Neural progenitor cell (in vitro differentiated cells): ENCODE results near the gene GABRE. TPM values are rescaled to one million over a fixed set of nuclear protein-coding genes. Genes with fewer than 3 reads are reported as not detected.

Experiments
- DNase-seq: peaks from one replicate; pipeline ENCODE4 v3.0.0-alpha.2; 2016; ENCODE audit warnings: low spot score
- H2AFZ ChIP-seq: fragments of 200-600 bp; sonication (generic); replicated peaks from 2 replicates; pipeline ENCODE4 v1.6.1; 2016; ENCODE audit warnings: antibody characterized with exemption
- H3F3A ChIP-seq: fragments of 200-600 bp; sonication (generic); 2 replicates; pipeline ENCODE4 v1.6.1; 2016; ENCODE audit warnings: antibody characterized with exemption, low read depth
- H3K27ac ChIP-seq: fragments of 200-600 bp; sonication (generic); 2 replicates; pipeline ENCODE4 v1.5.1; 2016; ENCODE audit warnings: mild to moderate bottlenecking
- H3K27me3 ChIP-seq: fragments of 200-600 bp; sonication (generic); 2 replicates; pipeline ENCODE4 v1.6.1; 2016; ENCODE audit warnings: mild to moderate bottlenecking, moderate library complexity
- H3K36me3 ChIP-seq: fragments of 200-600 bp; sonication (generic); 2 replicates; pipeline ENCODE4 v1.5.1; 2016
- H3K4me1 ChIP-seq: fragments of 200-600 bp; sonication (generic); 2 replicates; pipeline ENCODE4 v1.6.1; 2016; ENCODE audit warnings: mixed run types
- H3K4me2 ChIP-seq: fragments of 200-600 bp; sonication (generic); 2 replicates; pipeline ENCODE4 v1.6.1; 2016
- H3K4me3 ChIP-seq: fragments of 200-600 bp; sonication (generic); 2 replicates; pipeline ENCODE4 v1.5.1; 2016
- H3K79me2 ChIP-seq: fragments of 200-600 bp; sonication (generic); 2 replicates; pipeline ENCODE4 v1.6.1; 2016; ENCODE audit warnings: low read depth
- H3K9ac ChIP-seq: fragments of 200-600 bp; sonication (generic); 2 replicates; pipeline ENCODE4 v1.6.1; 2016
- H3K9me3 ChIP-seq: fragments of 200-600 bp; sonication (generic); 2 replicates; pipeline ENCODE4 v1.5.1; 2016; ENCODE audit warnings: low read depth
- H4K20me1 ChIP-seq: fragments of 200-600 bp; sonication (generic); 2 replicates; pipeline ENCODE4 v1.6.1; 2016; ENCODE audit warnings: low read depth
- H3K27ac Mint-ChIP-seq: 3 replicates; pipeline ENCODE4 v1.8.0; 2021; ENCODE audit warnings: mixed read lengths
- H3K27me3 Mint-ChIP-seq: 2 replicates; pipeline ENCODE4 v1.8.0; 2022; ENCODE audit warnings: low read depth, mild to moderate bottlenecking, inconsistent platforms, moderate library complexity, mixed read lengths; ENCODE audit not compliant: insufficient read depth
- H3K36me3 Mint-ChIP-seq: 3 replicates; pipeline ENCODE4 v1.8.0; 2021; ENCODE audit warnings: mixed read lengths
- H3K4me1 Mint-ChIP-seq: 3 replicates; pipeline ENCODE4 v1.8.0; 2021; ENCODE audit warnings: mixed read lengths
- H3K4me3 Mint-ChIP-seq: 3 replicates; pipeline ENCODE4 v1.8.0; 2021; ENCODE audit warnings: mild to moderate bottlenecking, moderate library complexity, mixed read lengths
- H3K9me3 Mint-ChIP-seq: 3 replicates; pipeline ENCODE4 v1.8.0; 2020; ENCODE audit warnings: mixed read lengths
- EZH2 ChIP-seq: fragments of 200-600 bp; sonication (generic); IDR thresholded peaks from 2 replicates; pipeline ENCODE4 v1.6.1; 2017; ENCODE audit warnings: antibody characterized with exemption, mild to moderate bottlenecking, moderate library complexity
- EZH2phosphoT487 ChIP-seq: fragments of 200-600 bp; sonication (generic); IDR thresholded peaks from 2 replicates; pipeline ENCODE4 v1.6.1; 2017; ENCODE audit warnings: antibody characterized with exemption
- total RNA-seq: library from RNA; depleted of rRNA; stranded (reverse); fragments of >200 nt; gene quantifications from 2 replicates; pipeline ENCODE4 v1.2.3, GENCODE V29; 2015; ENCODE audit warnings: low replicate concordance
- TF ChIP-seq, protein P1 (sequence below): fragments of 200-600 bp; sonication (generic); IDR thresholded peaks from 2 replicates; pipeline ENCODE4 v1.5.1; 2017; ENCODE audit warnings: antibody characterized with exemption, mild to moderate bottlenecking

GABRE gene
- total RNA-seq, 1 donor from 2014 or later = 0.92 TPM

DNA sequence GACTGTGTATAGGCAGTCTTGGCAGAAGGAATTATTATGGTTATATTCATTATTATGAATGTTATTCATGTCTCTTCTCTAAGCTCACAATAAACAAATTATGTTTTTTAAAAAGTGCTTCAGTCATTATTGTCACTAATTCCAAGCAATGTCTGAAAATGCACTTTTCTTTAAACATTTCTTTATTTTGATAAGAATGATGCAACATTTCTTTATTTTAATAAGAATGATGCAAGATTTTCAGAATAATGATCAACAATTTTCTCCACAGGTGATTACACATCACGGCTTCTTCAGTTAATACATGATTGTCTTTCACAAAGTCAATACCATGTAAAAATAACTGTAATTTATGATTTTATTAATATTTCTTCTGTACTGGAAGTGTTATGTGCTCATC lies 39.1 kb downstream of the GABRE start:
- Mint-ChIP-seq H3K36me3 (no peaks in the 10 kb centered on the region), H3K9me3 (no peaks in the 10 kb centered on the region), H3K4me1 (no peaks in the 10 kb centered on the region), H3K27me3 (no peaks in the 10 kb centered on the region), H3K27ac (no peak overlapping the region), H3K4me3 (no peak overlapping the region)
- DNase-seq = no peak
- Histone ChIP-seq H3K4me3 (no peak overlapping the region), H3K4me2 (no peak overlapping the region), H3K79me2 (no peaks in the 10 kb centered on the region), H4K20me1 (no peaks in the 10 kb centered on the region), H3F3A (no peaks in the 10 kb centered on the region), H3K27ac (no peak overlapping the region), H3K4me1 (no peaks in the 10 kb centered on the region), H3K27me3 (no peaks in the 10 kb centered on the region), H2AFZ (no peak overlapping the region), H3K9me3 (peaks cover 12% of the 10 kb centered on the region), H3K9ac (no peak overlapping the region), H3K36me3 (no peaks in the 10 kb centered on the region)
- no peak for TF ChIP-seq EZH2phosphoT487
- TF ChIP-seq, protein P1, sequence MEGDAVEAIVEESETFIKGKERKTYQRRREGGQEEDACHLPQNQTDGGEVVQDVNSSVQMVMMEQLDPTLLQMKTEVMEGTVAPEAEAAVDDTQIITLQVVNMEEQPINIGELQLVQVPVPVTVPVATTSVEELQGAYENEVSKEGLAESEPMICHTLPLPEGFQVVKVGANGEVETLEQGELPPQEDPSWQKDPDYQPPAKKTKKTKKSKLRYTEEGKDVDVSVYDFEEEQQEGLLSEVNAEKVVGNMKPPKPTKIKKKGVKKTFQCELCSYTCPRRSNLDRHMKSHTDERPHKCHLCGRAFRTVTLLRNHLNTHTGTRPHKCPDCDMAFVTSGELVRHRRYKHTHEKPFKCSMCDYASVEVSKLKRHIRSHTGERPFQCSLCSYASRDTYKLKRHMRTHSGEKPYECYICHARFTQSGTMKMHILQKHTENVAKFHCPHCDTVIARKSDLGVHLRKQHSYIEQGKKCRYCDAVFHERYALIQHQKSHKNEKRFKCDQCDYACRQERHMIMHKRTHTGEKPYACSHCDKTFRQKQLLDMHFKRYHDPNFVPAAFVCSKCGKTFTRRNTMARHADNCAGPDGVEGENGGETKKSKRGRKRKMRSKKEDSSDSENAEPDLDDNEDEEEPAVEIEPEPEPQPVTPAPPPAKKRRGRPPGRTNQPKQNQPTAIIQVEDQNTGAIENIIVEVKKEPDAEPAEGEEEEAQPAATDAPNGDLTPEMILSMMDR = no peak

DNA sequence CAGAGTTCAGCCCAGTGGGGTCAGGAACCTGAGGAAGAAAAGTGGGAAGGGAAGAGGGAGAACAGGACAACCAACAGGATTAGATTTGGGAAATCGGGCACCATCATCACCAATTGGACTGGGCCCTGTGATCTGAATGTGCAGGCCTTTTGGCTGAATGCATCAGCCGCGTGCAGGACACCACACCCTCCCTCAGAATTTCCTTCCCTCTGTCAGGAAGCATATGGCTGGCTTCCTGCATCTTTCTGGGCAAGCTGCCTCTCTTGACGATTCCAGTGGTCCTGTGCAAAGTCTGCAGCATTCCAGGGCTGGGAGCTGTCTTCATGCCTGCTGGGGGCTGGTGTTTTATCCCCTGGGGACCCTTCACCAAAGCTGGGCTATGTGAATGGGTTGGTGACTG lies 45.4 kb downstream of the GABRE start:
- H3K4me1 Mint-ChIP-seq = no peaks in the 10 kb centered on the region
- no peak overlapping the region for H3K4me3 Mint-ChIP-seq
- no peaks in the 10 kb centered on the region for H3K4me1 ChIP-seq
- H3K4me2 ChIP-seq = no peak overlapping the region
- no peak overlapping the region for H2AFZ ChIP-seq
- H3K9me3 ChIP-seq = peaks cover 8% of the 10 kb centered on the region
- H4K20me1 ChIP-seq = no peaks in the 10 kb centered on the region
- no peak overlapping the region for H3K27ac ChIP-seq
- H3K27me3 ChIP-seq = no peaks in the 10 kb centered on the region
- no peak for DNase-seq
- H3K27ac Mint-ChIP-seq = no peak overlapping the region
- H3K9ac ChIP-seq = no peak overlapping the region
- no peaks in the 10 kb centered on the region for H3K36me3 Mint-ChIP-seq
- H3K27me3 Mint-ChIP-seq = peaks cover 2% of the 10 kb centered on the region
- no peaks in the 10 kb centered on the region for H3K79me2 ChIP-seq
- H3F3A ChIP-seq = no peaks in the 10 kb centered on the region
- no peaks in the 10 kb centered on the region for H3K36me3 ChIP-seq
- TF ChIP-seq EZH2phosphoT487 (no peak), EZH2 (no peak)
- TF ChIP-seq, protein P1 = no peak
- no peak overlapping the region for H3K4me3 ChIP-seq
- peaks cover under 1% of the 10 kb centered on the region for H3K9me3 Mint-ChIP-seq

DNA sequence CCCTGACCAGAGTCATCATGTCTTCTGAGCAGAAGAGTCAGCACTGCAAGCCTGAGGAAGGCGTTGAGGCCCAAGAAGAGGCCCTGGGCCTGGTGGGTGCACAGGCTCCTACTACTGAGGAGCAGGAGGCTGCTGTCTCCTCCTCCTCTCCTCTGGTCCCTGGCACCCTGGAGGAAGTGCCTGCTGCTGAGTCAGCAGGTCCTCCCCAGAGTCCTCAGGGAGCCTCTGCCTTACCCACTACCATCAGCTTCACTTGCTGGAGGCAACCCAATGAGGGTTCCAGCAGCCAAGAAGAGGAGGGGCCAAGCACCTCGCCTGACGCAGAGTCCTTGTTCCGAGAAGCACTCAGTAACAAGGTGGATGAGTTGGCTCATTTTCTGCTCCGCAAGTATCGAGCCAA lies 50.8 kb downstream of the GABRE start:
- H3K27me3 ChIP-seq = no peaks in the 10 kb centered on the region

More for the DNA sequence above, 50.8 kb downstream of the GABRE start:
- Mint-ChIP-seq H3K4me1 (no peaks in the 10 kb centered on the region), H3K9me3 (peaks cover 4% of the 10 kb centered on the region), H3K4me3 (no peak overlapping the region), H3K27ac (no peak overlapping the region), H3K36me3 (no peaks in the 10 kb centered on the region), H3K27me3 (peaks cover 5% of the 10 kb centered on the region)
- Histone ChIP-seq H3K27ac (no peak overlapping the region), H3K4me1 (no peaks in the 10 kb centered on the region), H4K20me1 (no peaks in the 10 kb centered on the region), H3K9ac (no peak overlapping the region), H3K79me2 (no peaks in the 10 kb centered on the region), H3K4me3 (no peak overlapping the region), H3F3A (no peaks in the 10 kb centered on the region), H3K4me2 (no peak overlapping the region), H3K9me3 (no peaks in the 10 kb centered on the region), H3K36me3 (no peaks in the 10 kb centered on the region), H2AFZ (no peak overlapping the region)
- no peak for TF ChIP-seq EZH2phosphoT487
- TF ChIP-seq, protein P1 = no peak
- TF ChIP-seq EZH2 = no peak
- no peak for DNase-seq
